IgD-negative memory B cell (primary cell): ENCODE measurements around the gene SOX3. TPM values are rescaled to one million over a fixed set of nuclear protein-coding genes. Genes with fewer than 3 reads are reported as not detected.

Source experiments
- H3K27ac Mint-ChIP-seq, 3 donors: one replicate each; pipeline ENCODE4 v1.8.0; 2020 to 2022; ENCODE audit warnings: mild to moderate bottlenecking in 3 of 3, mixed read lengths in 3 of 3, moderate library complexity in 1 of 3
- H3K27me3 Mint-ChIP-seq: one replicate; pipeline ENCODE4 v1.8.0; 2021; ENCODE audit warnings: mixed read lengths
- H3K36me3 Mint-ChIP-seq: one replicate; pipeline ENCODE4 v1.8.0; 2020; ENCODE audit warnings: mild to moderate bottlenecking, mixed read lengths
- H3K4me1 Mint-ChIP-seq, 3 donors: one replicate each; pipeline ENCODE4 v1.8.0; 2020 to 2022; ENCODE audit warnings: mixed read lengths in 3 of 3, mild to moderate bottlenecking in 1 of 3
- H3K4me3 Mint-ChIP-seq, 4 donors: one replicate each; pipeline ENCODE4 v1.8.0; 2020 to 2022; ENCODE audit warnings: mild to moderate bottlenecking in 4 of 4, mixed read lengths in 4 of 4, moderate library complexity in 3 of 4
- H3K9me3 Mint-ChIP-seq, 3 donors: one replicate each; pipeline ENCODE4 v1.8.0; 2020 to 2021; ENCODE audit warnings: mixed read lengths in 3 of 3, mild to moderate bottlenecking in 1 of 3
- polyA plus RNA-seq: library from polyadenylated mRNA; unstranded; fragments of 300-500 nt; fragmentation: Illumina TruSeq; gene quantifications from one replicate; pipeline ENCODE4 v1.2.3, GENCODE V29; 2021

SOX3 gene
- not detected for polyA plus RNA-seq

DNA sequence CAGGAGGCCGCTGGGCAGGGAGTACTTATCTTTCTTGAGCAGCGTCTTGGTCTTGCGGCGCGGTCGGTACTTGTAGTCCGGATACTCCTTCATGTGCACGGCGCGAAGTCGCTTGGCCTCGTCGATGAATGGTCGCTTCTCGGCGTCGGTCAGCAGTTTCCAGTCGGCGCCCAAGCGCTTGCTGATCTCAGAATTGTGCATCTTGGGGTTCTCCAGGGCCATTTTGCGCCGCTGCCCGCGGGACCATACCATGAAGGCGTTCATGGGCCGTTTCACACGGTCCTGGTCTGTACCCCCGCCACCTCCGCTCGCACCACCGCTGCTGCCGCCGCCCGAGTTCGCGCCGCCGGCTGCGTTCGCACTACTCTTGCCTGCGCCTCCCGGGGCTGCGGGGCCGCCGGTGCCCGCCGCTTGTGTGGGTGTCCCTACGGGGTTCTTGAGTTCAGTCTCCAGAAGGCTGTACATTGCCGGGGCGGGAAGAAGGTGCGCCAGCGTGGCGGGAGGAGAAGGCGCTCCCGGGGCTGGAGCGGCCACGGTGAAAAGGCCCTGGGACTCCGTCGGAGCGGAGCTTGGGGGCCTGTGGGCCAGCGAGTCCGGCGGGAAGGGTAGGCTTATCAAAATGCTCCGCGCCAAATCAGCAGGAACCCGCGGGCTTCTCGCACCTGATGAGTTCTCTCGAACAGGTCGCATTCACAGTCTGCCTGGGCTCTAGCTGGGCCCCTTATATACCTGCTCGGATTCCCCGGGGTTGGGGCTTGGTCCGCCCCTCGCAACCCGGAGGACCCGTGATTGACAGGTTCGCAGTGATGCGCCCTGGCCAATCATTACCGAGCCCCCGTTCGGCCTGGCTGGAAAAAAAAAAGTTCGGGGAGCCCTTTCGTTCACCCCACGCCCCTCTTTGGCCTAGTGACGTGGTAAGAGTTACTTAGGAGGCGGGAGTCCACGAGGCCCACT is at the start of gene SOX3:
Gene SOX3, minus strand, starts transcription at position 699 of the 954 bp plus-strand sequence. Its CDS starts 9 bp downstream, at position 690.
- no peak within 1 kb of the TSS for H3K27ac Mint-ChIP-seq
- peaks cover 28% of the 10 kb centered on the region for H3K27me3 Mint-ChIP-seq
- no peaks in the 10 kb centered on the region for H3K36me3 Mint-ChIP-seq
- H3K4me1 Mint-ChIP-seq: peaks cover 0 to 2% (median 1%) of the 10 kb centered on the region in 3 donors
- peaks cover 0 to 2% (median 0%) of the 10 kb centered on the region in 3 donors for H3K9me3 Mint-ChIP-seq
- H3K4me3 Mint-ChIP-seq: peak within 1 kb of the TSS in 2 of 4 donors; percentile 25 to 47

DNA sequence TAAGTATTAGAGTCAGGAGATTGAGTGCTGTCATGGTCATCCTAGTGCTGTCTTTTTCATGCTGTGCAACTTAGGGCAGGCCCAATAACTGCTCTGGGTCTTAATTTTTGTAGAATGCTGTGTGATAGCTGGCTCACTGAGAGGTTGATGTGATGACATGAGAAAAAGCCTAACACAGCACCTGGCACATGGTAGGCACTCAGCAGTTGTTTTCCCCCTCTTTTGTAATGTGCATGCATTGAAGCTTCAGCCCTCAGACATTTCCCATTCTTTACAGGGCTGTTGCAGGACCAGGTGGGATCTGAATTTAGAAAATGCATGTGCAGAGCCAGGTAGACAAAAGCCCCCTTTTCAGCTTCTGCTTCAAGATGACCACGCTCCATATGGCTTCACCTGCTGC is 44.1 kb upstream of the SOX3 start:
- H3K4me1 Mint-ChIP-seq: no peaks in the 10 kb centered on the region
- no peaks in the 10 kb centered on the region for H3K9me3 Mint-ChIP-seq
- H3K4me3 Mint-ChIP-seq: no peak overlapping the region
- H3K27me3 Mint-ChIP-seq: peaks cover 1% of the 10 kb centered on the region
- no peaks in the 10 kb centered on the region for H3K36me3 Mint-ChIP-seq
- H3K27ac Mint-ChIP-seq: no peak overlapping the region

- no peaks in the 10 kb centered on the region for H3K9me3 Mint-ChIP-seq
- H3K27me3 Mint-ChIP-seq: peaks cover 2% of the 10 kb centered on the region
- no peak overlapping the region for H3K27ac Mint-ChIP-seq
- no peak overlapping the region for H3K4me3 Mint-ChIP-seq
- no peaks in the 10 kb centered on the region for H3K36me3 Mint-ChIP-seq
- peaks cover 0 to 8% (median 0%) of the 10 kb centered on the region in 3 donors for H3K4me1 Mint-ChIP-seq
These were observed 21.3 kb upstream of the SOX3 start for GRCh38 chrX:140526171-140526570.

GRCh38 chrX:140525448-140525847 is 20.6 kb upstream of the SOX3 start:
- no peak overlapping the region for H3K27ac Mint-ChIP-seq
- peaks cover 2% of the 10 kb centered on the region for H3K27me3 Mint-ChIP-seq
- H3K9me3 Mint-ChIP-seq: no peaks in the 10 kb centered on the region
- H3K4me1 Mint-ChIP-seq: peaks cover 0 to 8% (median 0%) of the 10 kb centered on the region in 3 donors
- H3K4me3 Mint-ChIP-seq: no peak overlapping the region
- H3K36me3 Mint-ChIP-seq: no peaks in the 10 kb centered on the region

GRCh38 chrX:140524556-140524955 is 19.7 kb upstream of the SOX3 start:
- no peaks in the 10 kb centered on the region for H3K9me3 Mint-ChIP-seq
- peaks cover 2% of the 10 kb centered on the region for H3K27me3 Mint-ChIP-seq
- H3K4me1 Mint-ChIP-seq: peaks cover 0 to 8% (median 0%) of the 10 kb centered on the region in 3 donors
- no peaks in the 10 kb centered on the region for H3K36me3 Mint-ChIP-seq
- H3K4me3 Mint-ChIP-seq: no peak overlapping the region
- no peak overlapping the region for H3K27ac Mint-ChIP-seq

DNA sequence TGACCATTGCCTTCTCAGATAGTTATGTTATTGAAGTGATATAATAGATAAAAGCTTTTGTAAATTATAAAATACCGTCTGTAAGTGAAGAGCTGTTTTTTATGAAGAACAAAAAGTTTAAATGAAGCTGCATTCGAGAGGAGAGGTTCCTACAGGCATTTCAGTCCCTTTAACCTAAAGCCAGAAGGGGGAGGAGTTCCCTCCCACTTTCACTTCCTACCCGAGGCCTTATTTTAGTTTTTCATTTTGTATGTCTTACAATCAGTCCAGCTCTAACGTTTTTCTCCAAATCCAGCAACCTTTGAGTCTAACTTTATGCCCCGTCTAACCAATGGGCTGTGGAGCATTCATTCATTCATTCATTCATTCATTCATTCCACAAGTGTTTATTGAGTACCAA is 16.5 kb upstream of the SOX3 start:
- no peak overlapping the region for H3K4me3 Mint-ChIP-seq
- peaks cover 0 to 8% (median 0%) of the 10 kb centered on the region in 3 donors for H3K4me1 Mint-ChIP-seq
- peaks cover 2% of the 10 kb centered on the region for H3K27me3 Mint-ChIP-seq
- H3K27ac Mint-ChIP-seq: no peak overlapping the region
- peaks cover 1% of the 10 kb centered on the region for H3K36me3 Mint-ChIP-seq
- H3K9me3 Mint-ChIP-seq: no peaks in the 10 kb centered on the region

DNA sequence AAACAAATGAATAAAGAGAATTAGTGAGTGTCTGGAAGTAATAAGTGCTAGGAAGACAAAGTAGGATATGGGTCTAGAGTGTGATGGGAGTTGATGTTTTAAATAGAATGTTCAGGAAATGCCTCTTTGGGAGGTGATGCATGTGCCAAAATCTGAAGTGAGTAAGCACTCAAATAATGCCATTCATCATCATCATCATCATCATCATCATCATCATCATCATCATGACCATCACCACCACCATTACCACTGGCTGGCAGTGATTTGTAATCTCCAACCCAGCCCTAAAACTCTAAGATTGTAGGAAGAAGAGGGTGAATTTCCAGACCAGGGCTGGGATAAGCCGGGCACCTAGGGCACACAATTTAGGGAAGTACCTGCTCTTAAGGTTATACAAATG is 9.7 kb upstream of the SOX3 start:
- Mint-ChIP-seq H3K27ac (no peak overlapping the region), H3K36me3 (peaks cover 1% of the 10 kb centered on the region), H3K4me1 (no peaks in the 10 kb centered on the region), H3K9me3 (no peaks in the 10 kb centered on the region), H3K27me3 (peaks cover 9% of the 10 kb centered on the region), H3K4me3 (no peak overlapping the region)

DNA sequence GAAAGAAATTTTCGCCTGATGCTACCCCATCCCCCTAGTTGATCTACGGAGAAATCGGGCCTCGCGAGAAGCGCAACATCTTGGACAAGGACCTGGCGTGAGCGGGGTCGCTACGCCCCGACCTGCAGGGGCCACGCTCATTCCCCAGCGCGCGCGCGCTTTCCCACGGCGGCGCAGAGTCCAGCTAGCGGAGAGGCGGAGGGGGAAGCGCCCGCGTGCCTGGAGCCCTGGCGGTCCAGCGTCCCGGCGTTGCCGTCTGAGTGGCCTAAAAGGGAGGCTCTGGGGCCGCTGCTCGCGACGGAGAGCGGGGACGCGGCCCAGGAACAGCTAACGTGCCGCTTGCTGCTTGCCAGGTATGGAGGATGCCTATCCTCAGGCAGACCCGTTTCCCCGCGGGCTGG is 6.0 kb upstream of the SOX3 start:
- no peaks in the 10 kb centered on the region for H3K4me1 Mint-ChIP-seq
- no peaks in the 10 kb centered on the region for H3K36me3 Mint-ChIP-seq
- H3K9me3 Mint-ChIP-seq: no peaks in the 10 kb centered on the region
- H3K27ac Mint-ChIP-seq: peak overlapping the region in 1 of 3 donors; percentile 68
- H3K4me3 Mint-ChIP-seq: no peak overlapping the region
- peaks cover 27% of the 10 kb centered on the region for H3K27me3 Mint-ChIP-seq

DNA sequence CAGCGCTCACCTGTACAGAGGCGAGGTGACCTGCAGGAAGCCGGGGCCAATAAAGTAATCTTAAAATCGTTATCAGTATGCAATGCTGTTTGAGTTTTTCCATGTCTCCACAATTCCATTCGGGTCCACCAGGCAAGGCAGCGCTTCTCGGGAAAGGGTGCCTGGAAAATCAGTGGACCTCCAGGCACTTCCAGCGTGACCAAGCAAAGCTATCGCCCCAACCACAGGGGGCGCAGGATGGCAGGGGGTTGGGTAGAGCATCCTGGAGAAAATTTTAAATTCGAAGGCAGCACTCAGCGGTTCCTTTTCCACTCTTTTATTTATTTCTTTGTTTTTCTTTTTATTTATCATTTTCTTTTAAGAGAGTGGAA is 5.4 kb upstream of the SOX3 start:
- peak overlapping the region in 1 of 3 donors; percentile 50 for H3K27ac Mint-ChIP-seq
- no peak overlapping the region for H3K4me3 Mint-ChIP-seq
- H3K9me3 Mint-ChIP-seq: no peaks in the 10 kb centered on the region
- peaks cover 30% of the 10 kb centered on the region for H3K27me3 Mint-ChIP-seq
- no peaks in the 10 kb centered on the region for H3K4me1 Mint-ChIP-seq
- no peaks in the 10 kb centered on the region for H3K36me3 Mint-ChIP-seq

- Mint-ChIP-seq H3K9me3 (no peaks in the 10 kb centered on the region), H3K27ac (peak overlapping the region in 1 of 3 donors; percentile 50), H3K27me3 (peaks cover 30% of the 10 kb centered on the region), H3K36me3 (no peaks in the 10 kb centered on the region), H3K4me1 (no peaks in the 10 kb centered on the region), H3K4me3 (no peak overlapping the region)
These were observed 4.8 kb upstream of the SOX3 start for GRCh38 chrX:140509468-140510305.

DNA sequence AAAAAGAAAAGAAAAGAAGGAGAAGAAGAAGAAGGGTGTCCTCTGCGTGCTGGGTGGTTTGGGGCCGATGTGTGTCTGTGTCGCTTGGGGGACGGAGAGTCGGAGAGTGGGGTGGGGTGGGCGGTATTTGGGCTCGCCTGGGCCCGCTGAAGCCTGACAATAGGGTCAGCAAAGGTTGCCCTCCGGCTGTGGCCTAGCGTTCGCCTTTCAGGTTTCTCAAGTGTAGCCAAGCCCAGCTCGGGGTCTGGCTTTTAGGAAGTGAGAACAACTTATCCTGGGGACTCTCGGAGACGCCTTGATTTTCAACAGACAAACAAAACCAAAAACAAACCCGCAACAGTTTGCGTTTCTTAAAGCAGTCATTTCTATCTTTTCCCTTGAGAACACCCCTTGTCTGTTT is 4.1 kb upstream of the SOX3 start:
- Mint-ChIP-seq H3K27ac (no peak overlapping the region), H3K36me3 (no peaks in the 10 kb centered on the region), H3K4me1 (no peaks in the 10 kb centered on the region), H3K4me3 (no peak overlapping the region), H3K27me3 (peaks cover 27% of the 10 kb centered on the region), H3K9me3 (no peaks in the 10 kb centered on the region)

- H3K4me3 Mint-ChIP-seq: no peak overlapping the region
- peaks cover 27% of the 10 kb centered on the region for H3K27me3 Mint-ChIP-seq
- H3K27ac Mint-ChIP-seq: no peak overlapping the region
- H3K36me3 Mint-ChIP-seq: no peaks in the 10 kb centered on the region
- peaks cover 0 to 1% (median under 1%) of the 10 kb centered on the region in 3 donors for H3K4me1 Mint-ChIP-seq
- H3K9me3 Mint-ChIP-seq: no peaks in the 10 kb centered on the region
These were observed 3.1 kb upstream of the SOX3 start for GRCh38 chrX:140507982-140508305.

DNA sequence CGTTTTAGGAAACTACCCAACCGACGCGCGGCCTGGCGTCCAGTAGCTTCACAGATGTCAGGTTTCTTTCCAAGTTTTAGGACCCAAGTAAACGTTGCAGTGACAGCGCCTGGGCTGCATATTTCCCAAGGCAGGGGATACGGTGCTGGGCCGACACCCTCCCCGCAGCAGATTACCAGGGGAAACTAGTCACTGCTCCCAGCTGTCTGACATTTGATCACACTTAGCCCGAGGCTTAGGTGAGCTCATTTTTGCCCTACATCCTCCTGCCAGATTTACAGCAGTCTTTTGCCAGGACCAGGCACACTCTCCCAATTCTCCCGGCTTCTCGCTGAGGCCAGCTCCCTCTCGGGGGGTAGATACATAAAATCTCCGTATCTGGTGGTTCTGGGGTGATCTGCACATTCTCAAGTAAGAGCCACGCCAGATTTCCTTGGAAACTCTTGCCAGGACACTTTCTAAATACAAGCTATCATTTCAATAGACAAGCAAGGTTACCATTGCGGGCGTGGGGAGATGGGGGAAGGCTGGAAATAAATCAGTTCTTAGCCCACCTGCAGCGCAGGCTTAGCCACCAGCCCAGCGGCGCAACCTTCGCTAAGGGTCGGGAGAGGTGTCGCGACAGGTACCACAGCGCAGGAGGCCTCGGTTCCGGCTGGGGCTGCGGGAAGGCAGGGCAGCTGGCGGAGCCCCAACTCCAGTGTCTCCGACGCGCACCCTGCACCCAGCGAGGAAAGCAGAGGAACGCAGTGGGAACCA is 2.5 kb upstream of the SOX3 start:
- H3K36me3 Mint-ChIP-seq: no peaks in the 10 kb centered on the region
- no peak overlapping the region for H3K27ac Mint-ChIP-seq
- H3K4me1 Mint-ChIP-seq: peaks cover 0 to 2% (median 1%) of the 10 kb centered on the region in 3 donors
- H3K4me3 Mint-ChIP-seq: no peak overlapping the region
- H3K27me3 Mint-ChIP-seq: peaks cover 26% of the 10 kb centered on the region
- no peaks in the 10 kb centered on the region for H3K9me3 Mint-ChIP-seq

GRCh38 chrX:140505421-140506337 is 810 bp upstream of the SOX3 start:
- Mint-ChIP-seq H3K9me3 (peaks cover 0 to 2% (median 0%) of the 10 kb centered on the region in 3 donors), H3K36me3 (no peaks in the 10 kb centered on the region), H3K27me3 (peaks cover 26% of the 10 kb centered on the region), H3K27ac (no peak overlapping the region), H3K4me1 (peaks cover 0 to 2% (median 1%) of the 10 kb centered on the region in 3 donors), H3K4me3 (peak overlapping the region in 2 of 4 donors; percentile 25 to 32)
